ENCODE measurements around the gene RAPGEF3.

DNA sequence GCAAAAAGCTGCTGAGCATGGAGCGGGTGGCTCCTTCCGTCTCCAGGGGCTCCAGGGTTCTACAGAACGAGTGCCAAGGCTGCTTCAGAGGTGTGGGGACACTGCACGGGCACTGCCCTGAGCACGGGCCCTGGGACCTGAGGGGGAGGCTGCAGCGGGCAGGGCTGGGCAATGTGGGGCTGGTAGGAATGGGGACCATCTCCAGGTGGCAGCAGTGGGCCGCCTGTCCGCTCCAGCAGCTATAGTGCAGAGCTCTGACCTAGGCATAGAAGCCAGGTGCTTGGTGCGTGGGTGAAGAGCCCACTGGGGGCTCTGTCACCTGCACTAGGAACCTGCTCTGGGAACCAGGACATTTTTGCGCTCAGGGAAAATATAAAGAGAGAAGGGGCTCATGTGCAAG lies 38.8 kb upstream of the RAPGEF3 start:
- TF ChIP-seq, protein P1, sequence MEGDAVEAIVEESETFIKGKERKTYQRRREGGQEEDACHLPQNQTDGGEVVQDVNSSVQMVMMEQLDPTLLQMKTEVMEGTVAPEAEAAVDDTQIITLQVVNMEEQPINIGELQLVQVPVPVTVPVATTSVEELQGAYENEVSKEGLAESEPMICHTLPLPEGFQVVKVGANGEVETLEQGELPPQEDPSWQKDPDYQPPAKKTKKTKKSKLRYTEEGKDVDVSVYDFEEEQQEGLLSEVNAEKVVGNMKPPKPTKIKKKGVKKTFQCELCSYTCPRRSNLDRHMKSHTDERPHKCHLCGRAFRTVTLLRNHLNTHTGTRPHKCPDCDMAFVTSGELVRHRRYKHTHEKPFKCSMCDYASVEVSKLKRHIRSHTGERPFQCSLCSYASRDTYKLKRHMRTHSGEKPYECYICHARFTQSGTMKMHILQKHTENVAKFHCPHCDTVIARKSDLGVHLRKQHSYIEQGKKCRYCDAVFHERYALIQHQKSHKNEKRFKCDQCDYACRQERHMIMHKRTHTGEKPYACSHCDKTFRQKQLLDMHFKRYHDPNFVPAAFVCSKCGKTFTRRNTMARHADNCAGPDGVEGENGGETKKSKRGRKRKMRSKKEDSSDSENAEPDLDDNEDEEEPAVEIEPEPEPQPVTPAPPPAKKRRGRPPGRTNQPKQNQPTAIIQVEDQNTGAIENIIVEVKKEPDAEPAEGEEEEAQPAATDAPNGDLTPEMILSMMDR (IDR thresholded peaks at IDR 0.05 in 4 of 5, conservative IDR thresholded peaks at IDR 0.05 in 1 of 5), result peak; percentile 53 to 72 (median 70)
- no peak for TF ChIP-seq POLR2A (IDR thresholded peaks at IDR 0.05)
